Keratinocyte (primary cell): ENCODE data around the gene OR52W1. TPM values are rescaled to one million over a fixed set of nuclear protein-coding genes. Genes with fewer than 3 reads are reported as not detected.

Source experiments
- DNase-seq: peaks from one replicate; pipeline ENCODE4 v3.0.0-alpha.2; 2011; ENCODE audit warnings: low read depth, missing footprints, low spot score
- FAIRE-seq: peaks from 2 replicates; lab custom pipeline; 2011; peaks lifted over from hg19 to GRCh38; lab: Jason Lieb, UNC
- H2AFZ ChIP-seq: 2 replicates; pipeline ENCODE4 v1.6.0; 2012; ENCODE audit warnings: low read length, control low read depth, inconsistent platforms; ENCODE audit not compliant: control insufficient read depth
- H3K27ac ChIP-seq: 2 replicates; pipeline ENCODE4 v1.5.1; 2011; ENCODE audit warnings: low read length; ENCODE audit not compliant: control insufficient read depth, insufficient read depth
- H3K27me3 ChIP-seq: 3 replicates; pipeline ENCODE4 v1.6.0; 2011; ENCODE audit warnings: low read length; ENCODE audit not compliant: control insufficient read depth, insufficient read depth; ENCODE audit errors: extremely low read depth
- H3K36me3 ChIP-seq, 2 experiments: 2 replicates in 1 of 2; 3 replicates in 1 of 2; pipeline ENCODE4 v1.5.1; 2011; ENCODE audit warnings: low read length in 2 of 2, mild to moderate bottlenecking in 1 of 2; ENCODE audit not compliant: control insufficient read depth in 2 of 2, insufficient read depth in 2 of 2; ENCODE audit errors: extremely low read depth in 1 of 2
- H3K4me1 ChIP-seq: 3 replicates; pipeline ENCODE4 v1.5.1; 2011; ENCODE audit warnings: low read length; ENCODE audit not compliant: control insufficient read depth, insufficient read depth; ENCODE audit errors: extremely low read depth
- H3K4me2 ChIP-seq: 3 replicates; pipeline ENCODE4 v1.6.0; 2011; ENCODE audit warnings: low read depth, low read length; ENCODE audit not compliant: control insufficient read depth, insufficient read depth; ENCODE audit errors: extremely low read depth
- H3K4me3 ChIP-seq, 3 experiments: fragments of 200-600 bp in 1 of 3; sonication (generic) in 1 of 3; 2 replicates in 2 of 3; 3 replicates in 1 of 3; pipeline ENCODE4 v1.5.1; 2011 to 2016; ENCODE audit warnings: low read length in 3 of 3, mild to moderate bottlenecking in 3 of 3, control low read depth in 2 of 3, inconsistent platforms in 1 of 3, low read depth in 1 of 3, mixed read lengths in 1 of 3, mixed run types in 1 of 3, moderate library complexity in 1 of 3; ENCODE audit not compliant: control insufficient read depth in 2 of 3, insufficient read depth in 2 of 3; ENCODE audit errors: extremely low read depth in 1 of 3
- H3K79me2 ChIP-seq: 2 replicates; pipeline ENCODE4 v1.6.0; 2012; ENCODE audit warnings: low read length; ENCODE audit not compliant: control insufficient read depth, insufficient read depth
- H3K9ac ChIP-seq: 3 replicates; pipeline ENCODE4 v1.6.0; 2011; ENCODE audit warnings: low read length; ENCODE audit not compliant: control insufficient read depth, insufficient read depth; ENCODE audit errors: extremely low read depth
- H3K9me1 ChIP-seq: 3 replicates; pipeline ENCODE4 v1.6.0; 2011; ENCODE audit warnings: low read length; ENCODE audit not compliant: control insufficient read depth, insufficient read depth; ENCODE audit errors: extremely low read depth
- H3K9me3 ChIP-seq: 2 replicates; pipeline ENCODE4 v1.5.1; 2012; ENCODE audit warnings: low read depth, low read length; ENCODE audit not compliant: control insufficient read depth
- H4K20me1 ChIP-seq: 3 replicates; pipeline ENCODE4 v1.6.0; 2011; ENCODE audit warnings: low read length; ENCODE audit not compliant: control insufficient read depth, insufficient read depth; ENCODE audit errors: extremely low read depth
- EZH2 ChIP-seq: IDR thresholded peaks from one replicate; pipeline ENCODE4 v1.6.1; 2012; ENCODE audit warnings: inconsistent platforms, mild to moderate bottlenecking, low read length, moderate library complexity
- dilution Hi-C: fragments of 300-500 bp; cut with MboI; formaldehyde crosslinking; loops from one replicate; pipeline ENCODE4 v1.7.0; 2020; ENCODE audit warnings: low sequenced_read_pairs; ENCODE audit not compliant: extremely low pct_ligation_motif_present
- polyA plus RNA-seq, 5 experiments: library from polyadenylated mRNA; depleted of rRNA in 3 of 5; stranded (reverse) in 3 of 5; stranded (forward) in 1 of 5; unstranded in 1 of 5; fragments of >200 nt; gene quantifications; 1 replicate in 1 of 5; 2 replicates in 3 of 5; 3 replicates in 1 of 5; pipeline versions ENCODE4 v1.2.1 to v1.2.3, GENCODE V29; 2011 to 2012; ENCODE audit warnings: missing spikeins in 2 of 5, low read depth in 1 of 5, low replicate concordance in 1 of 5
- TF ChIP-seq, protein P1 (sequence below), 3 experiments: IDR thresholded peaks in 1 of 3; conservative IDR thresholded peaks in 1 of 3; optimal IDR thresholded peaks in 1 of 3; 2 replicates in 2 of 3; 3 replicates in 1 of 3; pipeline versions ENCODE3 to v1.5.1; 2011; ENCODE audit warnings: low read length in 3 of 3, mild to moderate bottlenecking in 3 of 3, moderate library complexity in 2 of 3, control low read depth in 1 of 3, inconsistent platforms in 1 of 3; ENCODE audit not compliant: insufficient read depth in 2 of 3; ENCODE audit errors: extremely low read depth in 1 of 3

Gene OR52W1
- polyA plus RNA-seq, 1 donor (not counting 4 experiments of a cell fraction or from before 2014, with no cell fraction given): not detected

DNA sequence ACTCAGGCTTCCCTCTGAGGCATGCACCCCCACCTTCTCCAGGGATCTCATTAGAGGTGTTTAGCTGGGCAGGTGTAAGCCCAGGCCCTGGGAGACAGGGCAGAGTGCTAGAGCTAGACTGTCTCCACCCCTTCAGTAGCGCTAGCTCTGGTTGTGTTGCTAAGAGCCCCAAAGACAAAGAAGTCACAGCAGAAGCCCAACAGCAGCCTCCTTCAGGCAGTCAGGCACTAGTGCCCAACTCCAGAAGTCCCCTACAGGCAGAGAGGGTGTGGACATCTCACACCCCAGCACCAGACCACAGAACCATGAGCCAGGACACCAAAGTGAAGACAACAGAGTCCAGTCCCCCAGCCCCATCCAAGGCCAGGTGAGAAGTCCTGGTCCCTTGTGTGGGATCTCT is 39.9 kb downstream of the OR52W1 start, which contains the start of gene CNGA4:
Gene CNGA4, plus strand, starts transcription at position 188 of the 400 bp plus-strand sequence. Its CDS starts 118 bp downstream, at position 306.
- Histone ChIP-seq H3K27ac (no peak within 1 kb of the TSS), H3K9ac (no peak within 1 kb of the TSS), H4K20me1 (no peaks in the 10 kb centered on the region), H3K4me3 (no peak within 1 kb of the TSS), H3K9me1 (no peaks in the 10 kb centered on the region), H3K4me1 (no peaks in the 10 kb centered on the region), H2AFZ (no peak within 1 kb of the TSS), H3K9me3 (no peaks in the 10 kb centered on the region), H3K4me2 (no peak within 1 kb of the TSS), H3K36me3 (no peaks in the 10 kb centered on the region), H3K79me2 (peaks cover 5% of the 10 kb centered on the region), H3K27me3 (no peaks in the 10 kb centered on the region)
- dilution Hi-C loops: no loop called here
- FAIRE-seq: no peak
- DNase-seq: no peak
- TF ChIP-seq EZH2: no peak
- TF ChIP-seq, protein P1, sequence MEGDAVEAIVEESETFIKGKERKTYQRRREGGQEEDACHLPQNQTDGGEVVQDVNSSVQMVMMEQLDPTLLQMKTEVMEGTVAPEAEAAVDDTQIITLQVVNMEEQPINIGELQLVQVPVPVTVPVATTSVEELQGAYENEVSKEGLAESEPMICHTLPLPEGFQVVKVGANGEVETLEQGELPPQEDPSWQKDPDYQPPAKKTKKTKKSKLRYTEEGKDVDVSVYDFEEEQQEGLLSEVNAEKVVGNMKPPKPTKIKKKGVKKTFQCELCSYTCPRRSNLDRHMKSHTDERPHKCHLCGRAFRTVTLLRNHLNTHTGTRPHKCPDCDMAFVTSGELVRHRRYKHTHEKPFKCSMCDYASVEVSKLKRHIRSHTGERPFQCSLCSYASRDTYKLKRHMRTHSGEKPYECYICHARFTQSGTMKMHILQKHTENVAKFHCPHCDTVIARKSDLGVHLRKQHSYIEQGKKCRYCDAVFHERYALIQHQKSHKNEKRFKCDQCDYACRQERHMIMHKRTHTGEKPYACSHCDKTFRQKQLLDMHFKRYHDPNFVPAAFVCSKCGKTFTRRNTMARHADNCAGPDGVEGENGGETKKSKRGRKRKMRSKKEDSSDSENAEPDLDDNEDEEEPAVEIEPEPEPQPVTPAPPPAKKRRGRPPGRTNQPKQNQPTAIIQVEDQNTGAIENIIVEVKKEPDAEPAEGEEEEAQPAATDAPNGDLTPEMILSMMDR (optimal IDR thresholded peaks at IDR 0.05 in 1 of 3, IDR thresholded peaks at IDR 0.05 in 1 of 3, conservative IDR thresholded peaks at IDR 0.05 in 1 of 3; ENCODE audit: extremely low read depth in 1 of 3, insufficient read depth in 2 of 3, low read length in 3 of 3): no peak

DNA sequence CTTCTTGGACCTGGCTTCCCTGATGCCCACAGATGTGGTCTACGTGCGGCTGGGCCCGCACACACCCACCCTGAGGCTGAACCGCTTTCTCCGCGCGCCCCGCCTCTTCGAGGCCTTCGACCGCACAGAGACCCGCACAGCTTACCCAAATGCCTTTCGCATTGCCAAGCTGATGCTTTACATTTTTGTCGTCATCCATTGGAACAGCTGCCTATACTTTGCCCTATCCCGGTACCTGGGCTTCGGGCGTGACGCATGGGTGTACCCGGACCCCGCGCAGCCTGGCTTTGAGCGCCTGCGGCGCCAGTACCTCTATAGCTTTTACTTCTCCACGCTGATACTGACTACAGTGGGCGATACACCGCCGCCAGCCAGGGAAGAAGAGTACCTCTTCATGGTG is 41.1 kb downstream of the OR52W1 start:
- Histone ChIP-seq H3K79me2 (no peaks in the 10 kb centered on the region), H3K36me3 (no peaks in the 10 kb centered on the region), H3K4me2 (no peak overlapping the region), H3K4me3 (no peak overlapping the region), H3K4me1 (peaks cover under 1% of the 10 kb centered on the region), H3K9me1 (no peaks in the 10 kb centered on the region), H3K9ac (no peak overlapping the region), H3K27me3 (no peaks in the 10 kb centered on the region), H4K20me1 (no peaks in the 10 kb centered on the region), H2AFZ (no peak overlapping the region), H3K27ac (no peak overlapping the region), H3K9me3 (no peaks in the 10 kb centered on the region)
- TF ChIP-seq EZH2: no peak
- TF ChIP-seq, protein P1 (optimal IDR thresholded peaks at IDR 0.05 in 1 of 3, IDR thresholded peaks at IDR 0.05 in 1 of 3, conservative IDR thresholded peaks at IDR 0.05 in 1 of 3; ENCODE audit: extremely low read depth in 1 of 3, insufficient read depth in 2 of 3, low read length in 3 of 3): no peak
- FAIRE-seq: no peak
- DNase-seq: no peak
- dilution Hi-C loops: no loop called here
